Testis (tissue), 3 donors: Measurements from ENCODE around the gene WBP1L. TPM values are rescaled to one million over a fixed set of nuclear protein-coding genes. Genes with fewer than 3 reads are reported as not detected.
A peak's percentile ranks its signal among the peaks of the same experiment; 100 is the strongest.

ENCODE experiments used
- DNase-seq: peaks from one replicate; pipeline ENCODE4 v3.0.0-alpha.2; 2019
- H3K27ac ChIP-seq, 2 donors: fragments of 200-600 bp; sonication (generic); one replicate each; pipeline ENCODE4 v1.5.1; 2019
- H3K27me3 ChIP-seq: fragments of 200-600 bp; sonication (generic); one replicate; pipeline ENCODE4 v1.5.1; 2019
- H3K36me3 ChIP-seq: fragments of 200-600 bp; sonication (generic); one replicate; pipeline ENCODE4 v1.5.1; 2017; ENCODE audit warnings: low read depth; ENCODE audit errors: missing control alignments
- H3K4me1 ChIP-seq: fragments of 200-600 bp; sonication (generic); one replicate; pipeline ENCODE4 v1.5.1; 2019
- H3K4me3 ChIP-seq, 2 donors: fragments of 200-600 bp; sonication (generic); one replicate each; pipeline ENCODE4 v1.5.1; 2017 to 2019
- H3K9me3 ChIP-seq: fragments of 200-600 bp; sonication (generic); one replicate; pipeline ENCODE4 v1.5.1; 2017
- CTCF ChIP-seq, 3 experiments: fragments of 450-650 bp in 2 of 3; fragments of 200-600 bp in 1 of 3; sonication (generic) in 1 of 3; IDR thresholded peaks; one replicate each; pipeline ENCODE4 v1.5.1; 2016 to 2019; ENCODE audit warnings: antibody characterized with exemption in 3 of 3, mild to moderate bottlenecking in 2 of 3, moderate library complexity in 1 of 3
- POLR2A ChIP-seq: fragments of 450-650 bp; IDR thresholded peaks from one replicate; pipeline ENCODE4 v1.6.1; 2017; ENCODE audit warnings: antibody characterized with exemption, mild to moderate bottlenecking, moderate library complexity
- WGBS, 2 donors: methylation state at CpG; one replicate each; pipeline ENCODE4 v1.1.5; 2018; 5-methylcytosine and 5-hydroxymethylcytosine counted together
- intact Hi-C: fragments of 100-400 bp; cut with DNase I; formaldehyde crosslinking; loops from one replicate; pipeline ENCODE4 v1.15.1; 2023; ENCODE audit warnings: low total_unique reads
- polyA plus RNA-seq: library from polyadenylated mRNA; stranded (reverse); fragments of 350-450 nt; fragmentation: Illumina TruSeq; extraction: RNeasy Lipid Tissue Mini Kit (QIAGEN cat#74804); gene quantifications from one replicate; pipeline ENCODE4 v1.2.3, GENCODE V29; 2014; ENCODE audit warnings: low read depth, low replicate concordance; ENCODE audit not compliant: insufficient read depth
- small RNA-seq, 2 donors: library from RNA; depleted of rRNA; stranded (forward); fragments of <200 nt; gene quantifications; one replicate each; pipeline ENCODE3, GENCODE V24; 2016
- total RNA-seq, 2 donors: library from RNA; depleted of rRNA; stranded (reverse); fragments of >200 nt; gene quantifications; one replicate each; pipeline ENCODE4 v1.2.3, GENCODE V29; 2016

The WBP1L gene
- total and polyA plus RNA-seq, 3 donors from 2014 or later: 72.4 to 165 (median 113) TPM

- TF ChIP-seq CTCF (IDR thresholded peaks at IDR 0.05) (no peak), POLR2A (no peak)
- no peaks in the 10 kb centered on the region for H3K36me3 ChIP-seq
- intact Hi-C loops: no loop called here
- H3K4me1 ChIP-seq: peaks cover 7% of the 10 kb centered on the region
- H3K9me3 ChIP-seq: no peaks in the 10 kb centered on the region
- no peak overlapping the region for H3K27ac ChIP-seq
- no peak overlapping the region for H3K4me3 ChIP-seq
- H3K27me3 ChIP-seq: no peaks in the 10 kb centered on the region
- WGBS, 2 donors: 83 to 88% methylated on average over 3 of the region's 3 CpGs
- no peak for DNase-seq
Observed at GRCh38 chr10:102856758-102857424, 113.1 kb downstream of the WBP1L start.

GRCh38 chr10:102859911-102860310, 116.2 kb downstream of the WBP1L start:
- intact Hi-C loops: no loop called here
- peaks cover 7% of the 10 kb centered on the region for H3K4me1 ChIP-seq
- H3K36me3 ChIP-seq: no peaks in the 10 kb centered on the region
- H3K27ac ChIP-seq: peak overlapping the region in 1 of 2 donors; percentile 25
- no peak for DNase-seq
- no peaks in the 10 kb centered on the region for H3K9me3 ChIP-seq
- no peaks in the 10 kb centered on the region for H3K27me3 ChIP-seq
- 65 to 67% methylated on average over 2 of the region's 2 CpGs for WGBS, 2 donors
- TF ChIP-seq POLR2A: no peak
- TF ChIP-seq CTCF (IDR thresholded peaks at IDR 0.05): no peak
- H3K4me3 ChIP-seq: no peak overlapping the region

DNA sequence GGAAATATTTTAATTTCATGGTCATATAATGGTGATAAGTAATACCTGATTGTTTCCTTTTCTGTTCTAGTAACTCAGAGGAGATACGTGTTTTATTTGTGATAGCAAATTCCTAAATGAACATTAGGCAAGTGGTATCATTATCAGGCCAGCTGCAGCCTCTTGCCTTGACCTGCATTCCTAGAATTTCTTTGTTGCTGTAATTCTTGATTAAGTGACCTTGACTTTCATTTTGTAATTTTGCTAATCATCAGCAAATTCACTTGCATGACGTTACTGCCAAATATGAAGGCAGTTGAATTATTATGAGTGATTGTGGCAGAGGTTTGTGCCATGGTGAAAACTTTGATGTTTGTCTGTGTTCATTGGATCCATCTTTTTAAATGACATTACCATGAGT, 119.9 kb downstream of the WBP1L start:
- 27 to 36% methylated on average over 2 of the region's 2 CpGs for WGBS, 2 donors
- intact Hi-C loops: no loop called here
- no peaks in the 10 kb centered on the region for H3K36me3 ChIP-seq

GRCh38 chr10:102865620-102866019, 121.9 kb downstream of the WBP1L start:
- 91 to 97% methylated on average over 3 of the region's 3 CpGs for WGBS, 2 donors
- Histone ChIP-seq H3K36me3 (no peaks in the 10 kb centered on the region), H3K27ac (no peak overlapping the region), H3K4me3 (no peak overlapping the region), H3K9me3 (no peaks in the 10 kb centered on the region), H3K4me1 (peaks cover 8% of the 10 kb centered on the region), H3K27me3 (no peaks in the 10 kb centered on the region)
- intact Hi-C loops: no loop called here
- TF ChIP-seq CTCF (IDR thresholded peaks at IDR 0.05): no peak
- TF ChIP-seq POLR2A: no peak
- DNase-seq: no peak

More for the DNA sequence above, 119.9 kb downstream of the WBP1L start:
- H3K27ac ChIP-seq: peak overlapping the region in 1 of 2 donors; percentile 30
- no peaks in the 10 kb centered on the region for H3K27me3 ChIP-seq
- no peak for TF ChIP-seq CTCF (IDR thresholded peaks at IDR 0.05)
- TF ChIP-seq POLR2A: no peak
- peaks cover 2% of the 10 kb centered on the region for H3K4me1 ChIP-seq
- H3K9me3 ChIP-seq: no peaks in the 10 kb centered on the region
- no peak for DNase-seq
- no peak overlapping the region for H3K4me3 ChIP-seq

Small RNA genes lying within 50 kb of the gene (small RNA-seq; reads per million reads assigned to genes)
- gene RNU6-1231P: 0 reads per million in 2 donors

Other genes starting within 250 kb of the WBP1L start
- 10 to 100 TPM; 97.6 to 97.7 TPM for gene ACTR1A, start 241.2 kb upstream of the WBP1L start, total RNA-seq
- gene ACTR1A, start 241.2 kb upstream of the WBP1L start, polyA plus RNA-seq: 126 TPM
- 10 to 100 TPM; 16.5 to 22.9 TPM for gene SUFU, start 240.0 kb upstream of the WBP1L start, total RNA-seq
- gene SUFU, start 240.0 kb upstream of the WBP1L start, polyA plus RNA-seq: 28.4 TPM
- 100 to 1,000 TPM; 114 to 170 TPM for gene TRIM8, start 99.5 kb upstream of the WBP1L start, total RNA-seq
- gene TRIM8, start 99.5 kb upstream of the WBP1L start, polyA plus RNA-seq: 69.8 TPM
- 10 to 100 TPM; 10.8 to 10.9 TPM for gene ARL3, start 29.6 kb upstream of the WBP1L start, total RNA-seq
- 25.2 TPM for gene ARL3, start 29.6 kb upstream of the WBP1L start, polyA plus RNA-seq
- 1 to 10 TPM; 5.6 to 9.8 TPM for gene SFXN2, start 29.3 kb upstream of the WBP1L start, total RNA-seq
- gene SFXN2, start 29.3 kb upstream of the WBP1L start, polyA plus RNA-seq: 4.4 TPM
- 10 to 100 TPM; 12.1 to 15.1 TPM for gene CYP17A1, start 93.5 kb downstream of the WBP1L start, total RNA-seq
- gene CYP17A1, start 93.5 kb downstream of the WBP1L start, polyA plus RNA-seq: 146 TPM
- gene BORCS7, start 110.3 kb downstream of the WBP1L start, total RNA-seq: 10 to 100 TPM; 27.1 to 41.9 TPM
- gene BORCS7, start 110.3 kb downstream of the WBP1L start, polyA plus RNA-seq: 48.1 TPM
- 10 to 100 TPM; 18.3 to 19.2 TPM for gene AS3MT, start 125.5 kb downstream of the WBP1L start, total RNA-seq
- gene AS3MT, start 125.5 kb downstream of the WBP1L start, polyA plus RNA-seq: 15.0 TPM
- 10 to 100 TPM; 24.2 to 30.5 TPM for gene CNNM2, start 174.3 kb downstream of the WBP1L start, total RNA-seq
- 9.8 TPM for gene CNNM2, start 174.3 kb downstream of the WBP1L start, polyA plus RNA-seq